Mesothelial cell of epicardium (in vitro differentiated cells): ENCODE results near the gene TEX50. TPM values are rescaled to one million over a fixed set of nuclear protein-coding genes. Genes with fewer than 3 reads are reported as not detected.
"Not testable (repeated sequence)": the region's sequence is repeated elsewhere in the genome, so short reads cannot be mapped to it uniquely, and the experiment has no call there.

ENCODE experiments used
- DNase-seq, 2 experiments: peaks; one replicate each; pipeline ENCODE4 v3.0.0; 2021; ENCODE audit warnings: low spot score in 2 of 2; ENCODE audit not compliant: unreplicated experiment in 2 of 2
- H3K27ac Mint-ChIP-seq: 2 replicates; pipeline ENCODE4 v1.8.0; 2021; ENCODE audit warnings: mixed read lengths
- H3K27me3 Mint-ChIP-seq: 2 replicates; pipeline ENCODE4 v1.8.0; 2021; ENCODE audit warnings: low read depth, mixed read lengths
- H3K36me3 Mint-ChIP-seq: 2 replicates; pipeline ENCODE4 v1.8.0; 2021; ENCODE audit warnings: mixed read lengths
- H3K4me1 Mint-ChIP-seq: 2 replicates; pipeline ENCODE4 v1.8.0; 2021; ENCODE audit warnings: mixed read lengths
- H3K4me3 Mint-ChIP-seq: 2 replicates; pipeline ENCODE4 v1.8.0; 2021; ENCODE audit warnings: mild to moderate bottlenecking, moderate library complexity, mixed read lengths
- H3K9me3 Mint-ChIP-seq: 2 replicates; pipeline ENCODE4 v1.8.0; 2021; ENCODE audit warnings: mixed read lengths
- CTCF ChIP-seq: fragments of 200-600 bp; sonication (generic); IDR thresholded peaks from one replicate; pipeline ENCODE4 v1.5.0; 2021; ENCODE audit warnings: antibody characterized with exemption; ENCODE audit not compliant: unreplicated experiment
- total RNA-seq: library from RNA; stranded (reverse); gene quantifications from 3 replicates; pipeline ENCODE4 v1.2.1, GENCODE V29; 2021

TEX50 gene, protein sequence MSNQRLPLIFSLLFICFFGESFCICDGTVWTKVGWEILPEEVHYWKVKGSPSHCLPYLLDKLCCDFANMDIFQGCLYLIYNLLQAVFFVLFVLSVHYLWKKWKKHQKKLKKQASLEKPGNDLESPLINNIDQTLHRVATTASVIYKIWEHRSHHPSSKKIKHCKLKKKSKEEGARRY
- total RNA-seq, result not detected in 3 replicates

- no peak for TF ChIP-seq CTCF
- no peak for DNase-seq
- Mint-ChIP-seq H3K4me3 (no peak within 1 kb of the TSS), H3K27ac (no peak within 1 kb of the TSS), H3K27me3 (no peaks in the 10 kb centered on the region), H3K36me3 (no peaks in the 10 kb centered on the region), H3K9me3 (peaks cover 43% of the 10 kb centered on the region), H3K4me1 (no peaks in the 10 kb centered on the region)
These were observed at the start of gene TEX50 for GRCh38 chr1:173635116-173635515. Gene TEX50, plus strand, starts transcription at chr1:173635338. Its CDS starts 184 bp downstream, at chr1:173635522.

- Mint-ChIP-seq H3K27me3 (no peaks in the 10 kb centered on the region), H3K4me3 (no peak overlapping the region), H3K36me3 (no peaks in the 10 kb centered on the region), H3K27ac (no peak overlapping the region), H3K9me3 (peaks cover 18% of the 10 kb centered on the region), H3K4me1 (no peaks in the 10 kb centered on the region)
- TF ChIP-seq CTCF, result no peak
- DNase-seq, result no peak
These were observed 44.6 kb upstream of the TEX50 start for GRCh38 chr1:173590557-173590956.

GRCh38 chr1:173591138-173591537, 44.0 kb upstream of the TEX50 start:
- not testable (repeated sequence) for H3K27me3 Mint-ChIP-seq, H3K4me1 Mint-ChIP-seq, H3K27ac Mint-ChIP-seq, H3K4me3 Mint-ChIP-seq, DNase-seq, H3K36me3 Mint-ChIP-seq
- peaks cover 22% of the 10 kb centered on the region for H3K9me3 Mint-ChIP-seq

DNA sequence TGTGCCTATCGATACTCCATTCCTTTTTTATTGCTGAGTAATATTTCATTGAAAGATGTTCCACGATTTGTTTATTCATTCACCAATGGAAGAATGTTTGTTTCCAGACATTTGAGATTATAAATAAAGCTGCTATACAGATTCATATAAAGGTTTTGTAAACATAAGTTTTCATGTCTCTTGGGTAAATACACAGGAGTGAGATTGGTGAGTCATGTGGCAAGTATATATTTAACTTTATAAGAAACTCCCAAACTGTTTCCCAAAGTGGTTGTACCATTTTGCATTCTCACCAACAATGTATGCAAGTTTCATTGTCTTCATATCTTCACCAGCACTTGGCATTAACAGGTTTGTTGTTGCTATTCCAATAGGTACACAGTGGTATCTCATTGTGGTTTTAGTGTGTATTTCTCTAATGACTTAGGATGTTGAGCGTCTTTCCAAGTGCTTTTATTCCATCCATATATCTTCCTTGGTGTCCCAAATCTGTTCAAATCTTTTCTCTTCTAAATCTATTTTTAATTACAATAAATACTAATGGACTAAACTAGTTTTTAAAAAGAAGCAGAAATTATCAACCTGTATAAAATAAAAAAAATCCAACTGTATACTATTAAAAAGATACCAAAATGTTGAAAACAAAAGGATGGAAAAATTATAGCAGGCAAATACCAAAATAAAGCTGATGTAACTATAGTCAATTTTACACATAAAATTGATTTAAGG, 38.9 kb upstream of the TEX50 start:
- no peak for DNase-seq
- Mint-ChIP-seq H3K4me3 (no peak overlapping the region), H3K9me3 (peaks cover 23% of the 10 kb centered on the region), H3K36me3 (no peaks in the 10 kb centered on the region), H3K27ac (no peak overlapping the region), H3K27me3 (no peaks in the 10 kb centered on the region), H3K4me1 (no peaks in the 10 kb centered on the region)
- no peak for TF ChIP-seq CTCF

DNA sequence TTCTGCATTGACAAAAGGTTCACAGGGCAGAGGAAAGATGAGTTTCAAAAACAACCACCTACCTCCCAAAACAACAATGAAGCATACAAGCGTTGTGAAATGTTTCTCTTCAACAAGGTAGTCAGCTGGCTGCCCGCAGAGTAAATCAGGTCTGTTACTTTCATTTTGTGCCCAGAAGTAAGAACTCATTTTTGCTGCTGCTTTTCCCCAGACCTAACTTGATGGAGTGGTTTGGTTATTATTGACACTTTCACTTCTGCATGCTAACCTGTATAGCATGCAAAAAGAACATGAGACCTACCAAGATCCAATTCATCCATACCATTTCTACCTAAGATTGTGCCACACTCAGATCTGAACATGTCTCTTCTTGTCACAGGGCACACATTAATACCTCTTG, 33.5 kb upstream of the TEX50 start:
- no peaks in the 10 kb centered on the region for H3K27me3 Mint-ChIP-seq
- H3K4me1 Mint-ChIP-seq, result peaks cover 13% of the 10 kb centered on the region
- TF ChIP-seq CTCF, result no peak
- H3K9me3 Mint-ChIP-seq, result no peaks in the 10 kb centered on the region
- no peaks in the 10 kb centered on the region for H3K36me3 Mint-ChIP-seq
- no peak for DNase-seq
- no peak overlapping the region for H3K4me3 Mint-ChIP-seq
- H3K27ac Mint-ChIP-seq, result no peak overlapping the region

- H3K27me3 Mint-ChIP-seq, result no peaks in the 10 kb centered on the region
- TF ChIP-seq CTCF, result no peak
- H3K4me3 Mint-ChIP-seq, result peak within 1 kb of the TSS; percentile 33
- H3K36me3 Mint-ChIP-seq, result no peaks in the 10 kb centered on the region
- no peak for DNase-seq
- H3K4me1 Mint-ChIP-seq, result peaks cover 13% of the 10 kb centered on the region
- peaks cover 6% of the 10 kb centered on the region for H3K9me3 Mint-ChIP-seq
- peak within 1 kb of the TSS; percentile 93 for H3K27ac Mint-ChIP-seq
These were observed 32.0 kb upstream of the TEX50 start, which contains the start of gene SLC9C2 for GRCh38 chr1:173603056-173603591. Gene SLC9C2, minus strand, starts transcription at chr1:173603072. Its CDS starts 1,296 bp downstream, at chr1:173601776.
